GM04503 (cell line): ENCODE results near the gene CDC14B.
A peak's percentile ranks its signal among the peaks of the same experiment; 100 is the strongest.
"Not testable (repeated sequence)": the region's sequence is repeated elsewhere in the genome, so short reads cannot be mapped to it uniquely, and the experiment has no call there.

Source experiments
- DNase-seq: peaks from one replicate; pipeline ENCODE4 v3.0.0-alpha.2; 2012; ENCODE audit warnings: low read depth

The CDC14B gene

GRCh38 chr9:96621618-96622017 lies 2.0 kb upstream of the CDC14B start:
- DNase-seq, result no peak

- DNase-seq, result no peak
Measured at GRCh38 chr9:96620832-96621269, 1.2 kb upstream of the CDC14B start.

- DNase-seq, result no peak
Measured at GRCh38 chr9:96620181-96620514, 505 bp upstream of the CDC14B start.

DNA sequence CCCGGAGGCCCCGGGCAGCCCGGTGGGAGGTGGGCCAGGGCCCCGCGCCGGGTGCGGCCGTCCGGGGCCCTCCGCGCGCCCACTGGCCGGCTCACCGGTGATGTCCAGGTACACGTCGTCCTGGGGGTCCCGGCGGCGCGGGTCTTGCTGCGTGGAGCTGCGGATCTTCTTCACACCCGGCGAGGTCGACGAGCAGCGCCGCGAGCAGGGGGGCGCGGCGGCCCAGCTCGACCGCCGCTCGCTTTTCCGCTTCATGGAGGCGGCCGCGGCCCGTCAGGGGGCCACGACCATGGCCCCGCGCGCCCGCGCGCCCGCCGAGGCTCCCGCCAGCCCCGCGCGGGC lies 548 bp downstream of the CDC14B start:
- DNase-seq, result no peak

DNA sequence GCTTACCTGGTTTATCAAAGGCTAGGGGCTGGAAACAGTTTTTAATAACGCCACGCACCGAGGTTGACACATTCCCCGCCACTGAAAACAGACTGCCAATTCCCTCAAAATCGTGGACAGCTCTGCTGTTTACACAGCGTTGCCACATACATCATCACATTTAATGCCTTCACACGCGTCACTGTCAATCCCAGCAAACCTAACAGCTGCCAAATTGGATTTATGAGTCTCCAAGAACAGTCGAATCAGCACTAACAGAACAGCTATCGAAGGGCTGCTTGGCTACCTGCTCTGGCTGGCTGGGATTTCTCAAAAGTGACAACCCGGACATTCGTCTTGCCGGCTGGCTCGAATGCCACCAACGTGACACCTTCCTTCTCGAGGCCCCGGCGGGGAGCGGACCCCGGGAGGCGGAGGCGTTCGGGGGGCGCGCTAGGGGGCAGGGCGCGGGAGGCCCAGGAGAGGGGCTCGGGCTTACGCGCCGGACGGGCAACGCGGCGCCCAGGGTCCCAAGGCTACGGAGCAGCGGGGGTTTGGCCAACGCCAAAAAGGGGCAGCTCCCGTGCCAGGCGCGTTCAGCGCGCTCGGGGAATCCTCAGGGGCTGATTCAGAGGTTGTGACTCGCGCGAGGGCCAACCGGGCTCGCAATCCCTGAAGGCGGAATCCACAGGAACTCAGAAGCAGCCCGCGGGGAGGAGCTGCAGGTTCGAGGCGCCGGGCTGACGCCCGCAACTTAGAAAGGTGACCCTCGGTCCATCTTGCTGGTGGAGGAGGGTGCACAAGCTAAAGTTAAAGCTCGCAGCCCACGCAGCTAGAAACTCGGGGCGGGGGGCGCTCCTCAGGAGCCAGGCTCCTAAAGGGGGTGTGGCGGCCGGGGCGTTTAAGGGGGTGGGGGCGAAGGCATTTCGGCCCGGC lies 1.2 kb downstream of the CDC14B start:
- no peak for DNase-seq

GRCh38 chr9:96617439-96618185 lies 2.0 kb downstream of the CDC14B start:
- DNase-seq, result no peak

GRCh38 chr9:96616817-96617438 lies 2.7 kb downstream of the CDC14B start:
- no peak for DNase-seq

DNA sequence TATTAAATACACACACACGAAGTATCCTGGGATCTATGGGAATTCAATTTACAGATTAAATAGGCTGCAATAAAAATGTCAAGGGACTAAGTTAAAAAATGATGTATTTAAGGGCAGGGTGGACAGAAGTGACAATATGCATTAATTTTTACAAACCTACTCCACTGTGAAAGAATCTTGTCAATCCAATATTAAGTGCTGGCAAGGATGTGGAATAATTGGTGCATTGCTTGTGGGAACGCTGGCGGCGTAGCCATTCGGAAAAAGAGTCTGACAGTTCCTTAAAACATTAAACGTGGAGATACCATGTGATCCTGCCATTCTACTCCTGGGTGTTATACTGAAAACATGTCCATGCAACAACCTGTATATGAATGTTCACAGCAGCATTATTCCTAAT lies 4.2 kb downstream of the CDC14B start:
- DNase-seq, result no peak

DNA sequence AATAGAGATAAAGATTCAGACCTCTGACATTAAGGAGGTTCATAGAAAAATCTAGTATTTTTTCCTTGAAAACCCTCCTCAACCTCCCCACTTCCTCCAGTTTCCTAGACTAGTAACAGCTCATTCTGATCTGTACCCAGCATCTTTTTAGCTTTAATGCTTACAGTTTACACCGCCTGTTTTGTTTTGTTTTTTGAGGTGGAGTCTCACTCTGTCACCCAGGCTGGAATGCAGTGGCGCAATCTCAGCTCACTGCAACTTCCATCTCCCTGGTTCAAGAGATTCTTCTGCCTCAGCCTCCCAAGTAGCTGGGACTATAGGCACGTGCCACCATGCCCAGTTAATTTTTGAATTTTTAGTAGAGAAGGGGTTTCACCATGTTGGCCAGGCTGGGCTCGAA lies 5.0 kb downstream of the CDC14B start:
- not testable (repeated sequence) for DNase-seq

GRCh38 chr9:96612966-96613589 lies 6.6 kb downstream of the CDC14B start:
- DNase-seq, result no peak

GRCh38 chr9:96612105-96612965 lies 7.3 kb downstream of the CDC14B start:
- peak; percentile 89 for DNase-seq

DNA sequence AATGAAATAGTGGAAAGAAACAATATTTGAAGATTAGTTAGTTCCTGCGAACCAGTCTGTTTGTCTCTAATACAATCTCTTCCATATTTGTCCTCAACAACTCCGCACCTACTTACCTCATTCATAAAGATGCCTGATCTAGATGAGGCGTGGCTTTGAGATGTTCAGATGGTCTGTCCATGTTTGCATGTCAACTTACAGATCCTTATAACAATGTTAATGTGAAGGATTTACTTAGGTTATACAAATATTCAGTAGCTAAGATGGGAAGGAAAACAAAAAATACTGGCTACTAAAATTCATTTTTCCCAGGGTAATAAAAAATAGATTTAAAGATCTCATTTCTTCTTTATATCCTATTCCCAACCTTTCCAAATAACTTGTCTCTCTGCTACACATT lies 8.3 kb downstream of the CDC14B start:
- no peak for DNase-seq

GRCh38 chr9:96609732-96610131 lies 9.9 kb downstream of the CDC14B start:
- no peak for DNase-seq

DNA sequence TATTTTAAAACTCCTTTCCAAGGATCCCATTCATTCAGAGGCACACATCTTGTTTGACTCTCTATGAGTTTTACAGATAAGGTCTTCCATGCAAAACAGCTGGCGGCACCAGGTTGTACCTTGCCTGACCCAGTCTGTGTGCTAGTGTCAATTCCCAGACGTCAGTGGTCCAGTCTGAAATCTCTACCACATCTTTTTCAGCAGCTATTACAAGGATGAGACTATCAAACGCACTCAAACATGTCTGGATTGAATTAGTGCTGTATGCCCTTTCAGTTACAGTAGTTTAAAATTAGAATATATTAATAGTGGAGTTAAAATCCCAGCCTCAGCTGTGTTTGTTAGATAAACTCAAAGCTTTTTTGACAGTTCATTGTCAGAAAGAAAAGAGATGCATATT lies 11.7 kb downstream of the CDC14B start:
- no peak for DNase-seq

DNA sequence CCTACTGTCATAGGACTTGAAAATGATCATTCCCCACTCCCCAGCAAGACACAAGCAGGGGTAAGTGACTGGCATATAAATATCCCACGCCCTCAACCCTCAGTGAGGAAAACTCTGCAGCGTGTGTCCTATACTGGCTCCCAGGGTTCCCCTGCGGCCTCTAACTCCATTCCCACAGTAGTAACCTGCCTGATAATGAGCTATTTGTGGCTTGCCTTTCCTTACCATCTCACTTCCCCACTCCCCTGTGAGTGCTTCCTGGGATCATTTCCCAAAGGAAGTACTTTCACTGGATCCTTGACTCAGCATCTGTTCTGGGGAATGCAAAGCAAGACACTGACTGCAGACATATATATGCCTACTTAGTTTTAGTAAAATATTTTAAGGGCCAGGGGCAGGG lies 14.3 kb downstream of the CDC14B start:
- no peak for DNase-seq

GRCh38 chr9:96604004-96604319 lies 15.7 kb downstream of the CDC14B start:
- peak; percentile 63 for DNase-seq

DNA sequence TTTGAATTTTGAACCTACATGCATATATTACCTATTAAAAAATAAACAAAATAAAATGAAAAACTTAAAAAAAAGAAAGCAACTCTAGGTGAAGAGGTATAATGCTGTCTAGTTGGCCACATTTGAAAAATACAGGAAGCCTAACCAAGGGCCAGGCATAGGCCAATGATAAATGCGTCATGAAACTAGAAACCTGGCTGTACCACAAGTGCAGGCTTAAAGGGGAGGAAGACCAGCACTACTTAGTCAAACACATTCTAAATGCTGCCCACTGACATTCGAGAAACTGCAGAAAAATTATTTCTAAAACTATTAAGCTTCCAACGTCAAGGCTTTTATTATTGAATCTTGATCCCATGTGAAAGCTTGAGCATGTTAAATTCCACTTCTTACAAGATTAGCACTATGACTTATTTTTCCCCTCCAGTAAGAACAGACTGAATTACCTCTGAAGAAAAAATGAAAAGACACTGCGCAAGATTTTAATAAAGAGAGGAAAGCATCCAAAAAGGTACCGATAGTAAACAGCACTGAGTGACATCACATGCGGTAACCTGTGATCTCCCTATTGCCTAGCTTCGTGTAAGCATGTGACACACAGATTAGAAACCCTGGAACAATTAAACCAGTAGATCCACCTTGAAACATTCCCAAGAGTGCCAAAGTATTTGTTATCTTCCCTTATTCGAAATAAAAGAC lies 16.2 kb downstream of the CDC14B start:
- no peak for DNase-seq

- DNase-seq, result no peak
Measured at GRCh38 chr9:96599298-96599697, 20.3 kb downstream of the CDC14B start.

DNA sequence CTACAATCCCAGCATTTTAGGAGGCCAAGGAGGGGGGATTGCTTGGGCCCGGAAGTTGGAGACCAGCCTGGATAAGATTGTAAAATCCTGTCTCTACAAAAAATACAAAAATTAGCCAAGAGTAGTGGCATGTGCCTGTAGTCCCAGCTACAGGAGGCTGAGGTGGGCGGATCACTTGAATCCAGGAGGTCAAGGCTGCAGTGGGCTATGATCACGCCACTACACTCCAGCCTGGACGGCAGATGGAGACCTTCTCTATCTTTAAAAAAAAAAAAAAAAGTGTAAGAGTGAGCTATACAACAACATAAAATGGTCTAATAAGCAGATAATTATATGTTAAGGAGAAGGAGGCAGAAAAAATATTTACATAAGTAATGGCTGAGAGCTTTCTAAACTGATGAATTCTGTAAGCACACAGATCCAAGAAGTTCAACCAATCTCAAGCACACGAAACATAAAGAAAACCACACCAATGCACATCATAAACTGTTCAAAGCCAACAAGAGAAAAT lies 23.0 kb downstream of the CDC14B start:
- no peak for DNase-seq

GRCh38 chr9:96587338-96588315 lies 32.0 kb downstream of the CDC14B start:
- no peak for DNase-seq
